GM10266 (cell line): ENCODE results near the gene IRX1.

Source experiments
- DNase-seq: peaks from one replicate; pipeline ENCODE4 v3.0.0; 2012; ENCODE audit errors: extremely low spot score
- TF ChIP-seq, protein P1 (sequence below): IDR thresholded peaks from 2 replicates; pipeline ENCODE4 v1.5.1; 2012; ENCODE audit warnings: mild to moderate bottlenecking, low read depth; ENCODE audit not compliant: control insufficient read depth, insufficient read depth; ENCODE audit errors: missing control alignments

The IRX1 gene

DNA sequence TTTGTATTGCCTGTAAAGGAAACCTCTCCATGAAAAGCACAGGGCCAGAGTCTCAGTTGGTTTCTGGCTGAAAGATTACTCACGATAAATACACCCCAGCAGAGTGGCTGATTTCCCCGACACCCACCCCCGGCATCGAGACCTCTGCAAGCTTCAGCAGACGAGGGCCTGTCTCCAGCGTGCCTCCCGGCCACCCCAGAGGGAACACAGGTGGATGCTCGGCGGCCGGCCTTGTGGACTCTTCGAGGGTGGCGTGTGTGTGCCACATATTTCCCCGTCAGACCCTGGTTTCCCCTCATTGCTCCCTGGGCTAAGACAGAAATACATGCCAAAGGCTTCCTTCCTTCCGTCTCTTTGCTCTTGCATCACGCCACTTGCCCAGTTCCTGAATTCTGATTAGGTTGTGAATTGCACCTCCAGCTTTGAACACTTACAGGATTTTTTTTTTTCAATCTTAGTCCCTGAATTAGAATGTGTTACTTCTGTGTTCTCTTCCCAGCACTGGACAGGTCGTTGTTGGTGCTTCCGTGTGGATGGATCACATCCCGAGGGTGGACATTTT, 13.6 kb downstream of the IRX1 start:
- TF ChIP-seq, protein P1, sequence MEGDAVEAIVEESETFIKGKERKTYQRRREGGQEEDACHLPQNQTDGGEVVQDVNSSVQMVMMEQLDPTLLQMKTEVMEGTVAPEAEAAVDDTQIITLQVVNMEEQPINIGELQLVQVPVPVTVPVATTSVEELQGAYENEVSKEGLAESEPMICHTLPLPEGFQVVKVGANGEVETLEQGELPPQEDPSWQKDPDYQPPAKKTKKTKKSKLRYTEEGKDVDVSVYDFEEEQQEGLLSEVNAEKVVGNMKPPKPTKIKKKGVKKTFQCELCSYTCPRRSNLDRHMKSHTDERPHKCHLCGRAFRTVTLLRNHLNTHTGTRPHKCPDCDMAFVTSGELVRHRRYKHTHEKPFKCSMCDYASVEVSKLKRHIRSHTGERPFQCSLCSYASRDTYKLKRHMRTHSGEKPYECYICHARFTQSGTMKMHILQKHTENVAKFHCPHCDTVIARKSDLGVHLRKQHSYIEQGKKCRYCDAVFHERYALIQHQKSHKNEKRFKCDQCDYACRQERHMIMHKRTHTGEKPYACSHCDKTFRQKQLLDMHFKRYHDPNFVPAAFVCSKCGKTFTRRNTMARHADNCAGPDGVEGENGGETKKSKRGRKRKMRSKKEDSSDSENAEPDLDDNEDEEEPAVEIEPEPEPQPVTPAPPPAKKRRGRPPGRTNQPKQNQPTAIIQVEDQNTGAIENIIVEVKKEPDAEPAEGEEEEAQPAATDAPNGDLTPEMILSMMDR, result no peak
- no peak for DNase-seq

DNA sequence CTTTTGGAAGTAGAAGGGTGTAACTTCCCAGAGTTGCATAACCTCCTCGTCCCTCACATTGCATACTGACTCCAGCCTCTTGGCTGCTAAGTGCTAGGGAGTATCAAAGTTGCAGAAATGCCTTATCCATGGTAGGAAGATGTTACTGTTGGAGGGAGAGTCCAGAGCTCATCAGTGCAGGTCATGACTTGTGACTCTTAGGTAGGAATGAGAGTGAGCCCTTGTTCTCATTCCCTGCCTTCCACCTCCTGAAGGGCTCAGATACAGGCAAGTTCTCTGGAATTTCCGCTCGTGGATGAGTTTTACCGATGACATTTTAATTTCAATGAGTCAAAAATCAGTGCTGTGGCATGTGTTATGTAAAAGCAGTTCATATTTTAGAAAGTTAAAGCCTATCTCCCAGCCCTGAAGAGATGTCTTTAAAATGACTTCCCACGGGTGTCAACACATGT, 17.0 kb downstream of the IRX1 start:
- DNase-seq, result no peak
- TF ChIP-seq, protein P1, result no peak

GRCh38 chr5:3613726-3614125, 18.1 kb downstream of the IRX1 start:
- TF ChIP-seq, protein P1, result no peak
- DNase-seq, result no peak

DNA sequence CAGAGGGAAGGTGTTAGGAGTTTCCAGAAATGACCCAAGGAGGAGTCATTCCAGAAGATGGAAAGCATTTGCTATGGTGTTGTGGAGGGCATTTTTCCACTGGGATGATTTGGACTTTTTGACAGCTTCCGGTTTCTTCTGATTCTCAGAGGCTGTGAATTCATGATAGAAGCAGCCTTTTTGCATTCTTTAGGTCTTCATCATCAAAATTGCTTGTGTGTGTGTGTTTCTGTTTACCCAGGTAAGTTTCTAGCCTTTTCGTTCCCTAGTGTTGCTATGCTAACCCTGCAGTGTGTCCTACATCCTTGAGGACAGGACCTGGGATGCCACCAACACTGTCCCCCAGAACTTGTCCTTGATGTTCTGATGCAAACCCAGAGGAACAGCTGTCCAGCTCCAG, 19.6 kb downstream of the IRX1 start:
- no peak for DNase-seq
- TF ChIP-seq, protein P1, result no peak

GRCh38 chr5:3615829-3616228, 20.2 kb downstream of the IRX1 start:
- TF ChIP-seq, protein P1, result no peak

GRCh38 chr5:3619579-3619978, 23.9 kb downstream of the IRX1 start:
- TF ChIP-seq, protein P1, result no peak
- no peak for DNase-seq

More at GRCh38 chr5:3615829-3616228, 20.2 kb downstream of the IRX1 start:
- no peak for DNase-seq

DNA sequence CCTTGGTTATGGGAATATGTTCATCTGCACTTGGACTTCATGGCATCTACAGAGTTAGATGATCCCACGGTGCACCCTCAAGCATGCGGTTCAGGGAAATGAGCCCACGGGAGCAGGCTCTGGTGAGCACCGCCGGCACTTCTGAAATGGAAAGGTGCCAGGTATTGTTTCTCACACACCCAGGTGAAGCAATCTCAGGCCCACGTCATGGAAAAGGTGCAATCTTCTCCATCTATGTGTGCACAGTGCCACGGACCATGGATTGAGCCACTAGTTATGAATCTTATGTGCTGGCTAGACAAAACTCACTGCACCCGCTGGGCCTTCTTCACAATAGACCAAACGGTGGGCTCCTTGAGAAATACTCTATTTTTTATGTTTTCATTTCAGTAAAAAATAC, 27.3 kb downstream of the IRX1 start:
- DNase-seq, result no peak
- TF ChIP-seq, protein P1, result no peak
